ENCODE measurements around the gene RNF141.

Gene RNF141

GRCh38 chr11:10480026-10480425 is 61.0 kb downstream of the RNF141 start:
- no peak for DNase-seq (ENCODE audit: low read depth)

GRCh38 chr11:10478574-10479550 is 62.1 kb downstream of the RNF141 start:
- no peak for DNase-seq (ENCODE audit: low read depth)

- no peak for DNase-seq (ENCODE audit: low read depth)
Measured at GRCh38 chr11:10478066-10478465, 62.9 kb downstream of the RNF141 start.

- no peak for DNase-seq (ENCODE audit: low read depth)
Measured at GRCh38 chr11:10477690-10478046, 63.3 kb downstream of the RNF141 start.

GRCh38 chr11:10476927-10477689 is 63.9 kb downstream of the RNF141 start:
- no peak for DNase-seq (ENCODE audit: low read depth)

GRCh38 chr11:10476342-10476741 is 64.6 kb downstream of the RNF141 start:
- DNase-seq (ENCODE audit: low read depth) = no peak

- DNase-seq (ENCODE audit: low read depth) = no peak
Measured at GRCh38 chr11:10474551-10474950, 66.4 kb downstream of the RNF141 start.

- no peak for DNase-seq (ENCODE audit: low read depth)
Measured at GRCh38 chr11:10473371-10473770, 67.6 kb downstream of the RNF141 start.

GRCh38 chr11:10462746-10463300 is 78.2 kb downstream of the RNF141 start:
- DNase-seq (ENCODE audit: low read depth) = no peak
